GM19240 (cell line): ENCODE data around the gene TRIM49D1.
"Not testable (repeated sequence)": the region's sequence is repeated elsewhere in the genome, so short reads cannot be mapped to it uniquely, and the experiment has no call there.

ENCODE experiments used
- DNase-seq: peaks from one replicate; pipeline ENCODE4 v3.0.0; 2011; ENCODE audit warnings: low spot score; ENCODE audit not compliant: insufficient read length

The TRIM49D1 gene

GRCh38 chr11:89922195-89922660, at the start of gene TRIM49D1:
Gene TRIM49D1, minus strand, starts transcription at chr11:89922245. Its CDS starts 4,535 bp downstream, at chr11:89917710.
- DNase-seq: no peak

GRCh38 chr11:89965737-89966136, 43.7 kb upstream of the TRIM49D1 start, which contains the start of gene TRIM64:
Gene TRIM64, plus strand, starts transcription at chr11:89966037. Its CDS starts 2,467 bp downstream, at chr11:89968504.
- DNase-seq: not testable (repeated sequence)

- DNase-seq: not testable (repeated sequence)
Measured at GRCh38 chr11:89960833-89961232, 38.8 kb upstream of the TRIM49D1 start.

GRCh38 chr11:89923764-89924163, 1.7 kb upstream of the TRIM49D1 start, which contains the start of gene TRIM49D2:
Gene TRIM49D2, plus strand, starts transcription at chr11:89924064. Its CDS starts 2,698 bp downstream, at chr11:89926762.
- DNase-seq: not testable (repeated sequence)

GRCh38 chr11:89900809-89901208, 21.2 kb downstream of the TRIM49D1 start:
- not testable (repeated sequence) for DNase-seq

GRCh38 chr11:89893245-89893644, 28.8 kb downstream of the TRIM49D1 start:
- not testable (repeated sequence) for DNase-seq

- not testable (repeated sequence) for DNase-seq
Measured at GRCh38 chr11:89877511-89877910, 44.5 kb downstream of the TRIM49D1 start.

- not testable (repeated sequence) for DNase-seq
Measured at GRCh38 chr11:89872588-89872987, 49.5 kb downstream of the TRIM49D1 start.

- not testable (repeated sequence) for DNase-seq
Measured at GRCh38 chr11:89865223-89865622, 56.8 kb downstream of the TRIM49D1 start.

- DNase-seq: not testable (repeated sequence)
Measured at GRCh38 chr11:89863906-89864704, 57.9 kb downstream of the TRIM49D1 start.
